ENCODE data around the gene KBTBD6. TPM values are rescaled to one million over a fixed set of nuclear protein-coding genes. Genes with fewer than 3 reads are reported as not detected.
"Not testable (repeated sequence)": the region's sequence is repeated elsewhere in the genome, so short reads cannot be mapped to it uniquely, and the experiment has no call there.

The KBTBD6 gene
- total RNA-seq, 1 experiment from 2014 or later: 9.3 TPM

- no peak overlapping the region for H3K4me3 ChIP-seq (ENCODE audit: low read depth, low read length)
- H3K4me3 Mint-ChIP-seq (ENCODE audit: unreplicated experiment): no peak overlapping the region
- H3K36me3 Mint-ChIP-seq (ENCODE audit: insufficient read depth, unreplicated experiment): no peaks in the 10 kb centered on the region
- intact Hi-C loops (cut with micrococcal nuclease; ENCODE audit: unreplicated experiment): no loop called here
- BruUV-seq (replicated peaks): no TSS peak
- H3K4me1 ChIP-seq: no peaks in the 10 kb centered on the region
- H3K27me3 Mint-ChIP-seq (ENCODE audit: insufficient read depth, unreplicated experiment): no peaks in the 10 kb centered on the region
- ChIA-PET POLR2A (no interaction called here), CTCF (no interaction called here)
- H3K9me3 Mint-ChIP-seq (ENCODE audit: unreplicated experiment): peaks cover 25% of the 10 kb centered on the region
- no peak overlapping the region for H3K27ac Mint-ChIP-seq (ENCODE audit: unreplicated experiment)
- H3K9me3 ChIP-seq: peaks cover 34% of the 10 kb centered on the region
- no peaks in the 10 kb centered on the region for H3K4me1 Mint-ChIP-seq (ENCODE audit: low read depth, unreplicated experiment)
- TF ChIP-seq CTCF (IDR thresholded peaks at IDR 0.05; ENCODE audit: insufficient read depth in 1 of 2, low read depth in 1 of 2, low read length in 1 of 2, severe bottlenecking in 1 of 2, unreplicated experiment in 1 of 2): no peak
- no peaks in the 10 kb centered on the region for H3K27me3 ChIP-seq (replicated peaks; ENCODE audit: control insufficient read depth, insufficient read depth, low read length)
- DNase-seq: no peak
- no peaks in the 10 kb centered on the region for H3K36me3 ChIP-seq (ENCODE audit: control insufficient read depth, insufficient read depth, low read length)
Observed at GRCh38 chr13:41178040-41178439, 45.4 kb upstream of the KBTBD6 start.

- H3K4me1 Mint-ChIP-seq (ENCODE audit: low read depth, unreplicated experiment): no peaks in the 10 kb centered on the region
- no peak overlapping the region for H3K4me3 Mint-ChIP-seq (ENCODE audit: unreplicated experiment)
- Histone ChIP-seq H3K4me3 (ENCODE audit: low read depth, low read length) (no peak overlapping the region), H3K36me3 (ENCODE audit: control insufficient read depth, insufficient read depth, low read length) (no peaks in the 10 kb centered on the region), H3K9me3 (peaks cover 34% of the 10 kb centered on the region), H3K27me3 (replicated peaks; ENCODE audit: control insufficient read depth, insufficient read depth, low read length) (no peaks in the 10 kb centered on the region), H3K4me1 (no peaks in the 10 kb centered on the region)
- no peaks in the 10 kb centered on the region for H3K27me3 Mint-ChIP-seq (ENCODE audit: insufficient read depth, unreplicated experiment)
- no peaks in the 10 kb centered on the region for H3K36me3 Mint-ChIP-seq (ENCODE audit: insufficient read depth, unreplicated experiment)
- BruUV-seq (replicated peaks): no TSS peak
- no peak for TF ChIP-seq CTCF (IDR thresholded peaks at IDR 0.05; ENCODE audit: insufficient read depth in 1 of 2, low read depth in 1 of 2, low read length in 1 of 2, severe bottlenecking in 1 of 2, unreplicated experiment in 1 of 2)
- CTCF ChIA-PET: no interaction called here
- POLR2A ChIA-PET: no interaction called here
- intact Hi-C loops (cut with micrococcal nuclease; ENCODE audit: unreplicated experiment): no loop called here
- DNase-seq: no peak
- H3K9me3 Mint-ChIP-seq (ENCODE audit: unreplicated experiment): peaks cover 30% of the 10 kb centered on the region
- no peak overlapping the region for H3K27ac Mint-ChIP-seq (ENCODE audit: unreplicated experiment)
Observed at GRCh38 chr13:41177616-41178015, 45.0 kb upstream of the KBTBD6 start.

- H3K27ac Mint-ChIP-seq (ENCODE audit: unreplicated experiment); H3K4me1 ChIP-seq; H3K4me1 Mint-ChIP-seq (ENCODE audit: low read depth, unreplicated experiment); intact Hi-C loops (cut with micrococcal nuclease; ENCODE audit: unreplicated experiment); BruUV-seq (replicated peaks); H3K36me3 Mint-ChIP-seq (ENCODE audit: insufficient read depth, unreplicated experiment); H3K27me3 Mint-ChIP-seq (ENCODE audit: insufficient read depth, unreplicated experiment); CTCF ChIA-PET; POLR2A ChIA-PET; H3K36me3 ChIP-seq (ENCODE audit: control insufficient read depth, insufficient read depth, low read length); H3K4me3 Mint-ChIP-seq (ENCODE audit: unreplicated experiment); H3K4me3 ChIP-seq (ENCODE audit: low read depth, low read length); H3K27me3 ChIP-seq (replicated peaks; ENCODE audit: control insufficient read depth, insufficient read depth, low read length): not testable (repeated sequence)
- DNase-seq: peak in 1 of 2 experiments; percentile 18
- peaks cover 34% of the 10 kb centered on the region for H3K9me3 ChIP-seq
- peaks cover 33% of the 10 kb centered on the region for H3K9me3 Mint-ChIP-seq (ENCODE audit: unreplicated experiment)
Observed at GRCh38 chr13:41175576-41175975, 43.0 kb upstream of the KBTBD6 start.

- Mint-ChIP-seq H3K4me3 (ENCODE audit: unreplicated experiment) (no peak overlapping the region), H3K9me3 (ENCODE audit: unreplicated experiment) (no peaks in the 10 kb centered on the region), H3K36me3 (ENCODE audit: insufficient read depth, unreplicated experiment) (no peaks in the 10 kb centered on the region), H3K27me3 (ENCODE audit: insufficient read depth, unreplicated experiment) (peaks cover 4% of the 10 kb centered on the region), H3K4me1 (ENCODE audit: low read depth, unreplicated experiment) (no peaks in the 10 kb centered on the region), H3K27ac (ENCODE audit: unreplicated experiment) (no peak overlapping the region)
- POLR2A ChIA-PET: no interaction called here
- CTCF ChIA-PET: no interaction called here
- no peak overlapping the region for H3K4me3 ChIP-seq (ENCODE audit: low read depth, low read length)
- no peak for TF ChIP-seq CTCF (IDR thresholded peaks at IDR 0.05; ENCODE audit: insufficient read depth in 1 of 2, low read depth in 1 of 2, low read length in 1 of 2, severe bottlenecking in 1 of 2, unreplicated experiment in 1 of 2)
- no peaks in the 10 kb centered on the region for H3K9me3 ChIP-seq
- intact Hi-C loops (cut with micrococcal nuclease; ENCODE audit: unreplicated experiment): no loop called here
- H3K27me3 ChIP-seq (replicated peaks; ENCODE audit: control insufficient read depth, insufficient read depth, low read length): no peaks in the 10 kb centered on the region
- no peak for DNase-seq
- no peaks in the 10 kb centered on the region for H3K36me3 ChIP-seq (ENCODE audit: control insufficient read depth, insufficient read depth, low read length)
- H3K4me1 ChIP-seq: no peaks in the 10 kb centered on the region
- BruUV-seq (replicated peaks): no TSS peak
Observed at GRCh38 chr13:41162151-41162550, 29.5 kb upstream of the KBTBD6 start.

All from Caco-2 (cell line).